Femur (tissue), 1 donor: ENCODE data around the gene SMG9.
"Not testable (repeated sequence)": the region's sequence is repeated elsewhere in the genome, so short reads cannot be mapped to it uniquely, and the experiment has no call there.

Source experiments
- DNase-seq: peaks from one replicate; pipeline ENCODE4 v3.0.0-alpha.2; 2017

SMG9 gene

GRCh38 chr19:43688059-43688701 lies 66.6 kb downstream of the SMG9 start:
- no peak for DNase-seq

GRCh38 chr19:43687660-43687997 lies 67.1 kb downstream of the SMG9 start:
- DNase-seq, result no peak

- DNase-seq, result no peak
These were observed 70.4 kb downstream of the SMG9 start for GRCh38 chr19:43684326-43684725.

- DNase-seq, result no peak
These were observed 70.9 kb downstream of the SMG9 start for GRCh38 chr19:43683905-43684304.

GRCh38 chr19:43682824-43683661 lies 71.7 kb downstream of the SMG9 start:
- DNase-seq, result no peak

- not testable (repeated sequence) for DNase-seq
These were observed 72.5 kb downstream of the SMG9 start for GRCh38 chr19:43682269-43682668.

GRCh38 chr19:43681821-43682220 lies 72.9 kb downstream of the SMG9 start:
- DNase-seq, result no peak

GRCh38 chr19:43678512-43679261 lies 76.1 kb downstream of the SMG9 start:
- DNase-seq, result no peak
